ENCODE results near the gene C13orf42.
A peak's percentile ranks its signal among the peaks of the same experiment; 100 is the strongest.
"Not testable (repeated sequence)": the region's sequence is repeated elsewhere in the genome, so short reads cannot be mapped to it uniquely, and the experiment has no call there.

C13orf42 gene

GRCh38 chr13:51096131-51096530, 14.9 kb downstream of the C13orf42 start:
- H3K4me3 ChIP-seq (replicated peaks; ENCODE audit: low read depth, low read length): no peak overlapping the region
- no peak for DNase-seq (ENCODE audit: extremely low read depth, insufficient read length)
- H3K36me3 ChIP-seq (ENCODE audit: control insufficient read depth, insufficient read depth, low read length): no peaks in the 10 kb centered on the region
- TF ChIP-seq CTCF (IDR thresholded peaks at IDR 0.05; ENCODE audit: insufficient read depth, low read length, poor library complexity, severe bottlenecking): no peak
- no peaks in the 10 kb centered on the region for H3K27me3 ChIP-seq (replicated peaks; ENCODE audit: control insufficient read depth, insufficient read depth, low read length)

- DNase-seq (ENCODE audit: extremely low read depth, insufficient read length): no peak
- H3K27me3 ChIP-seq (replicated peaks; ENCODE audit: control insufficient read depth, insufficient read depth, low read length): no peaks in the 10 kb centered on the region
Measured at GRCh38 chr13:51093574-51093973, 17.5 kb downstream of the C13orf42 start.

GRCh38 chr13:51091839-51092238, 19.2 kb downstream of the C13orf42 start:
- no peak for DNase-seq (ENCODE audit: extremely low read depth, insufficient read length)
- TF ChIP-seq CTCF (IDR thresholded peaks at IDR 0.05; ENCODE audit: insufficient read depth, low read length, poor library complexity, severe bottlenecking): peak; percentile 5
- Histone ChIP-seq H3K36me3 (ENCODE audit: control insufficient read depth, insufficient read depth, low read length) (no peaks in the 10 kb centered on the region), H3K27me3 (replicated peaks; ENCODE audit: control insufficient read depth, insufficient read depth, low read length) (no peaks in the 10 kb centered on the region), H3K4me3 (replicated peaks; ENCODE audit: low read depth, low read length) (no peak overlapping the region)

More at GRCh38 chr13:51093574-51093973, 17.5 kb downstream of the C13orf42 start:
- Histone ChIP-seq H3K36me3 (ENCODE audit: control insufficient read depth, insufficient read depth, low read length) (no peaks in the 10 kb centered on the region), H3K4me3 (replicated peaks; ENCODE audit: low read depth, low read length) (no peak overlapping the region)
- TF ChIP-seq CTCF (IDR thresholded peaks at IDR 0.05; ENCODE audit: insufficient read depth, low read length, poor library complexity, severe bottlenecking): no peak

GRCh38 chr13:51083706-51084105, 27.4 kb downstream of the C13orf42 start:
- TF ChIP-seq CTCF (IDR thresholded peaks at IDR 0.05; ENCODE audit: insufficient read depth, low read length, poor library complexity, severe bottlenecking): no peak
- Histone ChIP-seq H3K36me3 (ENCODE audit: control insufficient read depth, insufficient read depth, low read length) (no peaks in the 10 kb centered on the region), H3K4me3 (replicated peaks; ENCODE audit: low read depth, low read length) (no peak overlapping the region), H3K27me3 (replicated peaks; ENCODE audit: control insufficient read depth, insufficient read depth, low read length) (peaks cover 2% of the 10 kb centered on the region)
- no peak for DNase-seq (ENCODE audit: extremely low read depth, insufficient read length)

- not testable (repeated sequence) for DNase-seq (ENCODE audit: extremely low read depth, insufficient read length); H3K4me3 ChIP-seq (replicated peaks; ENCODE audit: low read depth, low read length); H3K27me3 ChIP-seq (replicated peaks; ENCODE audit: control insufficient read depth, insufficient read depth, low read length); H3K36me3 ChIP-seq (ENCODE audit: control insufficient read depth, insufficient read depth, low read length)
Measured at GRCh38 chr13:51080478-51081065, 30.5 kb downstream of the C13orf42 start.

- no peak overlapping the region for H3K4me3 ChIP-seq (replicated peaks; ENCODE audit: low read depth, low read length)
- H3K36me3 ChIP-seq (ENCODE audit: control insufficient read depth, insufficient read depth, low read length): no peaks in the 10 kb centered on the region
- no peak for DNase-seq (ENCODE audit: extremely low read depth, insufficient read length)
- no peak for TF ChIP-seq CTCF (IDR thresholded peaks at IDR 0.05; ENCODE audit: insufficient read depth, low read length, poor library complexity, severe bottlenecking)
- H3K27me3 ChIP-seq (replicated peaks; ENCODE audit: control insufficient read depth, insufficient read depth, low read length): no peaks in the 10 kb centered on the region
Measured at GRCh38 chr13:51071493-51071892, 39.6 kb downstream of the C13orf42 start.
